ENCODE data around the gene CBFA2T2.

CBFA2T2 gene

DNA sequence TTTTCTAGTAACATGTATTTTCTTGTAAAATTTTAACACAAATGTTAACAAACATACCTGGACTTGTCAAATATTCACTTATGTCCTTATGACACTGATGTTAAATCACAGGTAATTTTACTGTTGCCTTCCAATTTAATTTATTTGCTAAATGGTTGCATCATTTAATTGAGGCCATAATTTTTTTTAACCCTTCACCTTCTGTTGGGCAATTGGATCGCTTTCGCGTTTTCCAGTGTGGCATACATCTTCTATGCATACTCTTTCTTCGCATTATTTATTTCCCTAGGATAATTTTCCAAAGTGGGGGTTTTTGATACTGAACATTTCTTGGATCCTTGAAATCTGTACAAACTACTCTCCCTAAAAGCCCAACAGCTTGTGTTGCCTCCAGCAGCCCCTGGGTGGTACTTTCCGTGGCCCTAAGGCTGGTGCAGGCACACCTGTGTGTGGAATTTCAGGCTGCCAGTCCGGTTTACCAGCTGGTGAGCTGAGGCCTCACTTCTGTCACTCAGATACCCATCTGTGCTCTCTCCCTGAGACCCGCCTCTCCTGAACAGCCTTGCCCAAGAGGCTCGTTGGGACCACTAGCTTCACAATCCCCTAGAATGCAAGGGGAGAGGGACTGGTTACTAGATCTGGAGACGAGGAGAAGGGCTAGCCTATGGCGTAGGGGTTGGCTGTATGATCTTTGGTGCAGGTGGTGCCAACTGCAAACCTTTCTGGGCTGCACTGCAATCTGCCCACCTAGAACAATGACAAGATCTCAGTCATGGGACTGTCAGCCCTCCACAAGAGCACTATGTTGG, 161.1 kb downstream of the CBFA2T2 start:
- no peak for DNase-seq (ENCODE audit: low read depth in 2 of 2)

DNA sequence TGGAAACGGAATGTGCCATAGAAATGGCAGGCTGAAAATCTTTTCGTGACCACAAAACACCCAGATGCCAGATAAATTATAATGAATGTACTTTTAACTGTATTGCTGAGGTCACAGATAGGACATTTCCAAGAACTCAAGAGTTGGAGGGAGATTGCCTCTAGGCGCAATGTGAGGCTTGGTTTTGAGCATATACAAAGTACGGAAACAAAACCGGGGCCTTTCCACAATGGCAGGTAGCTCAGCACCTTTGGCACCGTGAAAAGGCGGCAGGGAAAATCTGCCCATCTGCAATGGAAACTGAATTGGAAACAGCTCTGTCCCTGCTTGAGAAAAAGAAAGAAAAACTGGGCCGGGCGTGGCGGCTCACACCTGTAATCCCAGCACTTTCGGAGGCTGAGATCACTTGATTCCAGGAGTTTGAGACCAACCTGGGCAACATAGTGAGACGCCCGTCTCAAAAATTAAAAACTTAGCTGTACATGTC, 161.7 kb downstream of the CBFA2T2 start:
- DNase-seq (ENCODE audit: low read depth in 2 of 2), result no peak

DNA sequence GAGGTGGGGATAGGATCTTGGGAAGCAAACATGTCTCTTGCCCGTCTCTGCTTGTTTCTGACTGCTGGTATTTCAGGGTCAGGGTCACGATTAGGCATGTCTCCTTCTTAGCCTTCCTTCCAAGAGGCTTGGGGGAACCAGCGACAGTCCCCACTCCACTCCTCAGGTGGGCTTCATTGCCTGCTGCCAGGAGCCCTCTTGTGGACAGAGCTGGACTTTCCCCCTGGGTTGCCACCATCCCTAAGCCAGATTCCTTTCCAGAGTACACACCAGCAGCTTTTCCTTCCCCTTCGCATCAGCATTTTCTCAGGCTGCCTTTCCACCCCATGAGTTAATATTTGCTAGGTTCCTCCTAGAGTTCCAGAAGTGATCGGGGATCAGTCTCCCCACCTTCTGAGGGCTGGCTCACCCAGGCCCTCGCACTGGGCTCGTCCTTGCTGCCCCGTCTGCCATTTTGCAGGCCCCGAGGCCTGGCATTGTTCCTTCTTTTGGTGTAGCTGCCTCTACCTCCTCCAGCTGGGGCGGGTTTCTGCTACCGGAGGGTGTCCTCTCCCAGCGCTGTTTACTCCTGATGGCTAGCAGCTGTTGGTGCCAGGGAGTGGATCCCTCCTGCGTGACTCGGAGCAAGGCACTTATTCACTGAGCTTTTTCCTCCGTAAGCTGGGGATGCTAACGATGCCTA, 163.5 kb downstream of the CBFA2T2 start:
- no peak for DNase-seq (ENCODE audit: low read depth in 2 of 2)

DNA sequence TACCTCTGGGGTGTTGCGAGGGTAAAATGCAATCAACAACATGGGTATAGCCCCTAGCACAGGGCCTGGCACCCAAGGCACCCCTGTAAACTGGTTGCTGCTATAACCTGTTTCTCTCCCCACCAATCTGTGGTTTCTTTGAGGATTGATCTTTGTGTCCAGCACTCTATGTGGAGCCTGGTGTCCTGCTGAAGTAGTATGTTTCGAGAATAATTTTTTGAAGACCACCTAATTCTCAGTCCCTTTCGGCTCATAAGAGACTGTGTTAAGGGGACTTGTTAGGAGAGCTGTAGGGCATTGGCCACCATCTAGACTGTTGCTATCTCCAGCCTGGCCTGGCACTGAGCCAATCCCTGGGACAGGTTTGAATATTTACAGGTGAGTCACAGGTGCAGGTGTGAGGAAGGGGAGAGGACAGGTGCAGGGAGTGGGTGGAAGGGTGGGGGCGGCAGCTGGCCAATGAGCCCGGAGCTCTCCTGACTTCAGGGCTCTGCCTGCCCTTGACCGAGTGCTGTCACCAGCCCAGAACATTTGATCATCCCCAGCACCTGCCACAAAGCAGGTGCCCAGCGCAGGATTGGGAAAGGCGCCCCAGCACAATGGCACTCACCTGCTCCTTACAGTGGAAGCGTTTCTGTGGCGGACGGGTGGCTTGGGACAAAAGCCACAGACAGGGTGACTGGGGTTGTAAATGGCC, 164.2 kb downstream of the CBFA2T2 start:
- DNase-seq (ENCODE audit: low read depth in 2 of 2), result no peak

DNA sequence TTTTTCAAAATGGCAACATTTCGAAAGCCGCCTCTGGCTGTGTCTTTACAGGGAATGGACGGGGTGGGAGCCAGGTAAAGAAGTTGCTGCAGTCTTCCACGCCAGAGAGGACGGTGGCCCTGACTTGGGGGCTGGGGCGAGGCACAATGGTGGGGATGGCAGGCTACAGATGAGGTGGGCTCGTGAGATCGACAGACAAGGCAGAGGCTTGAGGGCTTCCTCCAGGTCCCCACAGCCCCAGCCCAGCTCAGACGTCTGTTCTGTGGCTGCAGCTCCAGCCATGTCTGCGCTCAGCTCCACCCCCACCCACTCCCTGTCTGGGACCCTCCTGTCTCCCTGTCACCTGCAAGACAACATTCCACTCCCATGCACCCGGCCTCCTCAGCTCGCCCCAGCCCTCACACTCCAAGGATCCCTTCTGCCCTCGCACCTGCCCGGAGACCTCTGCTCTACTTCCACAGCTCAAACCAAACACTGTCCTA, 164.8 kb downstream of the CBFA2T2 start:
- DNase-seq (ENCODE audit: low read depth in 2 of 2), result no peak

DNA sequence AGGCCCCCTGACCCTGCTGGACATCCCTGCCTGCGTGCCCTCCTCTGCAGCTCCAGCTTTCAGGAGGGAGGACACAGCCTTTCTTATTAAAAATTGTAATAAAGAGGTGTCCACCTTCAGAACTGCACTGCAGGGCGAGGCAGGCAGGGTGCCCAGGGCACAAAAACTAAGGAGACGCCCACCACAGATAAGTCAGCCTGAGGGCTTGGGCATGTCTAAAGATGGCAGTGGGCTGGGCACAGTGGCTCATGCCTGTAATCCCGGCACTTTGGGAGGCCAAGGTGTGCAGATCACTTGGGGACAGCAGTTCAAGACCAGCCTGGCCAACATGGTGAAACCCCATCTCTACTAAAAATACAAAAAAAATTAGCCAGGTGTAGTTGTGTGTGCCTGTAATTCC, 165.3 kb downstream of the CBFA2T2 start:
- DNase-seq (ENCODE audit: low read depth in 2 of 2), result no peak

DNA sequence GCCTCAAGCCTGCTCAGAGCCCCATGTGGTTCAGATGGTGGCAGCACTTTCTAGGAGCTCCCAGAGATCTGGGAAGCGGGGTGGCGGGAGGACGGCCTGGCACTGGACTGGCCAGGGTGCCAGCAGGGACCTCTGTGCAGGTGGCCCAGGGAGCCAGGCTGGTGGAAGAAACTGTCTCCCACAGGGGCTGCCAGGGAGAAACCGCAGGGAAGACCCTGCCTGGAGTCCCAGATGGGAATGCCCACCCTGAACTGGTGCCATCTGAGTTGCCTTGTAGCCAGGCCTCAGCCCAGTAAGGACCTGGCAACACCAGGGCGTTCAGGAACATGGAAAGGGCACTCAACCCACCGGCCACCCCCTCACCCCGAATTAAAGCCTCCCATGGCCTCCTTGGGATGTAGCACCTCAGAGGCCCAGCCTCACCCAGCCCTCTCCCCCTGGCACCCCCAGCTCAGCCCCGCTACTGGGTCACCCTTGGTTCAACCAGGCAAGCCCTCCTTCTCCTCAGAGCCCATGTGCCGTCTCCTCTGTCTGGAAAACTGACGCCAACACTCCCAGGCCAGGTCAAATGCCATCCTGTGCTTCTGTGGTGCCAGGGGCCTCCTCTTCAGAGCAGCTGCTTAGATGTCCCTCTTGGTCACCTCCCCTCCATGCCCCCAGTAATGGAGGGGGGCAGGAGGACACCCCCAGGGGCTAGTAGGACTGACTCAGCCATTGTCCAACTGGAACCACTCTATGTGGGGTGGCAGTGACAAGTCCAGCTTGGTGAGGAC, 166.3 kb downstream of the CBFA2T2 start:
- DNase-seq (ENCODE audit: low read depth in 2 of 2), result no peak

DNA sequence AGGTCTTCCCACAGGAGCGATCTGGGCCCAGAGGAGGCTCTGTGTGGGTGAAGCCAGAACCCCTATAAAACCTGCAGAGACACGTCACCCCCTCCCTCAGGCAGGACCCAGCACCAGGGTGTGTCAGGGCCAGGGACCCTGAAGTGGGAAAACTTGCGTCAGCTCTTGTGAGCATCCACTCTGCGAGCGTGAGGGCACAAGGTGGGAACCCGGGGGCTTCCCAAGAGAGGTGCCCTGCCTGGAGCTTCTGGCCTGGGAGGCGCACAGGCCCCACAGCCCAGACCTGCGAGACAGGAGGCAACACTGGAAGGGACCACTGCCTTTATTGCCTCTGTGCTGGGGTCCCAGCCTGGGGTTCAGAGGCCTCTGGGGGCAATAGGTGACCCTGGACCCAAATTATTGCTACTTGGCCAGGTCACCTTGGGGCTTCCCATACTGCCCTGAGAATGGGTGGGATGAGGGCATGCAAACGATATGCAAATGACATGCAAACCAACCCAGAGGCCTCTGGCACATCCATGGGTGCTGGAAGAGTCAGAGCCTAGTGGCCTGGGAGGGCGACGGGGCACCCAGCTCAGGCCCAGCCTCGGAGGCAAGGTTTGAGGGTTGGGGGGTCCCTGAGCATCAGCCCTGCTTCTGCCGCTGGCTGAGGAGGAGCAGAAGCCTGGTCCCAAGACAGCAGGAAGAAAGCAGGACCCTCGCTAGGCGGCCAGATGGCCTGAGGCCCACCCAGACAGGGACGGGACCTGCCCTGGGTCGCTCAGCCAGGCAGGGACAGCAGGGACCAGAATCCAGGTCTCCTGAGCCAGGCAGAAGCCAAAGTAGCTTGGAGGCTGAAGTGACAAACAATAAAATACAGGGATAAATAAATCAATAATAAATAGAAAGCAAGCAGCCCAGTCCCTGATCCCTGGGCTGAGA, 167.1 kb downstream of the CBFA2T2 start:
- no peak for DNase-seq (ENCODE audit: low read depth in 2 of 2)

DNA sequence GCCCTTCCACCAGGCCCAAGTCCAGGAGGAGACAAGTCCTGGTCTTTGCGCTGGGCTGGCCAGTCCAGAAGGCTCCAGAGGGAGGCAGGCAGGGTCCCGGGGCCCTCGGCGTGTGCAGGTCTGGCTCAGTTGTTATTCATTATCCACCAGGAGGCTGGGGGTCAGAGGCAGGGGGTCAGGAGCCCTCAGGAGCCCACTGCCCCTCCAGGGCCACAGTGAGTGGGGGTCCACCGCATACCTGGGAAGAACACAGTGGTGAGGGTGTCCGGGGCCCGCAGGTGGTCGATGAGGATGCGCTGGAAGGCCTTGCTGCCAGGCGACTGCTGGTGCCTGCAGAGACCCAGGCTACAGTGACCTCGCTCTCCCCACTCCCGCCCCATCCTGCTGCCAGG, 167.8 kb downstream of the CBFA2T2 start:
- DNase-seq (ENCODE audit: low read depth in 2 of 2), result no peak

DNA sequence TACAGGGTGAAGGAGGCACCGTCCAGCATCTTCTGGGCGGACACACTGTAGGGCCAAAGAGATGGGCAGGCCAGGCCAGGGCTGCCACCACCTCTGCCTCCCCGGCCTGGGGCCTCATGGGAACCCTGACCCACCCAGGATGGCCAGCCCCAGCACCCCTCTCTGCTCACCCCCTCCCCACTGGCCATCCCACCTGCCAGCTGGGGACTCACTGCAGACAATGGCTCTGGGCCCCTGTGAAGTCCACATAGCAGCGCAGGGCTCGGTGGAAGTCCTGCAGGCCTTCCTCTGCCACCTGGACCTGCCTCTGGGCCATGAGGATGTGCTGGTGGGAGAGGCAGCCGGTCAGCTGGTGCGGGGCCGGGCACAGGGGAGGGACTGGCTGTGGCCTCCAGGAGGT, 168.6 kb downstream of the CBFA2T2 start:
- no peak for DNase-seq (ENCODE audit: low read depth in 2 of 2)

DNA sequence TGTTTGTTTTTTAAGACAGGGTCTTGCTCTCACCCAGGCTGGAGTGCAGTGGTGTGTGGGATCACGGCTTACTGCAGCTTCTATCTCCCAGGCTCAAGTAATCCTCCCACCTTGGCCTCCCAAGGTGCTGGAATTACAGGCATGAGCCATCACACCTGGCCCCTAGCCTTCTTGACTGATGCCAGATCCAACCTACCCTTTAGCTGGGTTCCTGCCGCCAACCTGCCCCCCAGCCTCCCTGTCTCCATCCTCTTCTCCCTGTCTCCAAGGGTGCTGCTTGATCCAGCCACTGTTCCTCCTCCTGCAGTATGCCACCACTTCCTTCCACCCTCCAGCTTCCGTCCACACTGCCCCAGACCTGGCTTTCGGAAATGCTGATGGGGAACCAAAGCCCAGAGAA, 169.0 kb downstream of the CBFA2T2 start:
- no peak for DNase-seq (ENCODE audit: low read depth in 2 of 2)

DNA sequence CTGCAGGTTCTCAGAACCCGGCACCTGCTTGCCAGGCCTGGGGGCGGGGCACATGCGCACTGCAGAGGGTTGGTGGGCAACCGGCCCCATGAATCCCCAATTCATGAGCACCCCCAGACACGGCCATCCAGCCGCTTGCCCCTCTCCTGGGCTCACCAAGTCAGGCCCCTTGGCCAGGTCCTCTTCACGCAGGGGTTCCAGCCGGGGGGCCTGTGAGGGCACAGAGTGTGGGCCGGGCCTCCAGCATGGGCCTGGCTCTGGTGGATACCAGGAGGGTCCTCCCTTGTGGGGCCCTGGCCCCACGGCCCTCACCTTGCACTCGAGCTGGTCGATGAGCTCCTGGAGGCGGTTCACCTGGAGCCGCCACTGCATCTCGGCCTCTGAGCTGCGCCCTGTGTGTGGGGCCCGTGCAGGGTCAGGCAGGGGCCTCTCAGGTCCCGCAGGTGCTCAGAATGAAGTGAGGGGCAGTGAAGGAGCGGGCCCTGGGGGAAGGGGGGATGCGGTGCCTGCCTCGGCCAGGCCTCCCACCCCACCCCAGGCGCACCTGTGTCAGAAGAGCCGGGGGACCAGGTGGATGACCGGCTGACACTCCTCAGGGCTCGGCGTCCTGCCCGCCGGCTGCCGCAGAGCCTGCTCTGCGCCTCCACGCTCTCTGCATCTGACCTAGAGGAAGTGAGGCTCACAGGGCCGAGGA, 169.6 kb downstream of the CBFA2T2 start:
- DNase-seq (ENCODE audit: low read depth in 2 of 2), result no peak

DNA sequence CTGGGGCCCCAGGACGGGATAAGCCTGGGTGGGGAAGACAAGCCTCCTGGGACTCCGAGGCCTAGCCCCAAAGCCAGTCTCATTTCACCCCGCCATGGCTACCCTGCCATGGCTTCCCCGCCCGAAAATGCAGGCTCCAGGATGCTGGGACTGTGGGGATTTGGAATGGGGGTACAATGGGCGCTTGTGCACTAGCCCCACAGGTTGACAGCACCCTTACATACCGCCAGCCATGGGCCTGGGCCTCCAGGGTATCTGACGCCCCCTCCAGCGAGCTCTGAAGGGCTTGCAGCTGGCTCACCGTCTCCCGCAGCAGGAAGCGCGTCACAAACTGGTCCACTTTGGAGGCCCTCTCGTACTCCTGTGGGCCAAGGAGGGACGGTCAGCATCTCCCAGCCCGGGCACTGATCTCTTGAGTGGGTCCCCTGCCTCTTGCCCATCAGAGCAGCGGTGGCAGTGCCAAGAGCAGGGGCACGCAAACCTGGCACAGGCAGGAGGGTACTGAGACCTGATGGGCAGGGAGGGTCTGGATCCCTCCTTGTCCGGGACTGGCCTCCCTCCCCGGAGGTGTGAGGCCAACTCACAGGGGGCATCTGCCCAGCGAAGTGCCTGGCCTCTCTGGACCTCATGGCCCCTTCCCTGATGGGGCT, 170.3 kb downstream of the CBFA2T2 start:
- DNase-seq (ENCODE audit: low read depth in 2 of 2), result no peak

DNA sequence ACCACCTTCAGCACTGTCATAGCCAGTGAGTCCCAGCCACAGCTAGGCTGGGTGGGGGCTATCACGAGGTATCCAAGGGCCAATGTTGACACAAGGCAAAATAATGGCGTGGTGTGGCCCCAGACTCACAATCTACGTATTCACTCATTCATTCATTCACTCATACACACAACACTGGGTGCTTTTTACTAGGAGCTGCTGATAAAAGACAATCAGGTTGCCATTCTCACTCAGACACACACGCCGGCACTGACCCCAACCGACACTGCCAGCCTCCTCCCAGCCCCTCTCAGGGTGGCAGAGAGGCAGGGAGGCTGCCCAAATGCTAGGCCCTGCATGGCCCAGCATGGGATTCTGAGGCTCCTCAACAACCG, 170.8 kb downstream of the CBFA2T2 start:
- DNase-seq (ENCODE audit: low read depth in 2 of 2), result no peak

DNA sequence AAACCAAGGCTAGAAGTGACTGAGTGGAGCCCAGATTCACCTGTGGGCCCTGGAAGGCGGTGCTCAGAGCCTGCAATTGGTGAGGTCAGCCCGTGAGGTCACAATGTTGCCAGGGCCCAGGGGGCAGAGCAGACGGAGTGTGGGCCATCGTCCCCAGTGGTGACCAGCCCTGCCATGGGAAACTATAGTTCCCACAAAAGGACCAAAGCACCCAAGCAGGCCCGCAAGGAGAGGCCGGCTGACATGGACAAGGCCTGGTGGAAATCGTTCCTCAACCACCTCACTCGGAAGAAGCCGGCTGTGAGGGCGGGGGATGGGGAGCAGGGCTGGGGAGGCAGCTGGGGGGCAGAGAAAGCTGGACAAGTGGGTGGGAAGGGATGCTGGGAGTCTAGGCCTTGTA, 172.3 kb downstream of the CBFA2T2 start, which contains the start of gene C20orf144:
Gene C20orf144 (plus strand): TSS at position 156 of the 400 bp plus-strand sequence. CDS start 19 bp downstream, at position 175.
- no peak for DNase-seq (ENCODE audit: low read depth in 2 of 2)

DNA sequence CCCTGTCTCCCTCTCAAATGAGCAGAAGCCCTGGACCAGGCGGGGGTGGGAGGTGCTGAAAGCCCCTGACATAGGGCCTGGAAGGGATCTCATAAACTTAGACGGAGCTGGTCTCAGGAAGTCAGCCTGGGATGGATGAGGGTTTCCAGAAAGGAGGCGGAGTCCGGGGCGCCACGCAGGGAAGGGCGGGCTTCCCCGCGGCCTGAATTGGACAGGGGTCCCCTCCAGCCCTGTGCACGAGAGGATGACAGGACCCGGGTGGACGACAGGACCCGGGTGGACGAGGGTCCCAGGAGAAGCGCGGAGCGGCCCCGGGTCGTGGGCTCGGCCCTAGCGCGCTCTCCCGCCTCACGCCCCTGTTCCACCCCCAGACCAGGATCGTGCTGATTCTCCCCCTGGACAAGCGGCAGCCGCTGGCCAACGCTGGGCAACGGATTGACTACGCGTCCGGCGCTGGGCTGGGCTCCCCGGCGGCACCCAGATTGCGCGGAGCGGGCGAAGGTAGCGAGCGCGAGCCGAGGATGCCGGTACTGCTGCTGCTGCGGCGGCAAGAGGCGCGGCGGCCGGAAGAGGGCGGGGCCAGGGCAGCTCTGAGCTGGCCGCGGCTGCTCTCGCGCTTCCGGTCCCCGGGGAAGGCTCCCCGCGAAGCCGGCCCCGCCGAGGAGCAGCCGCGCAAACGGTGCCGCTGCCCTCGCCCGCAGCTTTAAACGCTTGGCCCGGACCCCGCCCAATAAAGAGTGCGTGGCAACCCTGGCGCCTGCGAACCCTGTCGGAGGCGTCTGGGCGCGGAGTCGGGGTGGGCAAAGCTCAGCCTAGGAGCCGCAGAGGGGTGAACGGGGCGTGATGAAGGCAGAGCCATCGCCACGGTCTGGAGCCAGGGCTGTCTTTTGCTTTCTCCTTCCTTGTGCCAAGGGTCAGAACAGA, 173.5 kb downstream of the CBFA2T2 start:
- DNase-seq (ENCODE audit: low read depth in 2 of 2), result peak; percentile 78 to 84

DNA sequence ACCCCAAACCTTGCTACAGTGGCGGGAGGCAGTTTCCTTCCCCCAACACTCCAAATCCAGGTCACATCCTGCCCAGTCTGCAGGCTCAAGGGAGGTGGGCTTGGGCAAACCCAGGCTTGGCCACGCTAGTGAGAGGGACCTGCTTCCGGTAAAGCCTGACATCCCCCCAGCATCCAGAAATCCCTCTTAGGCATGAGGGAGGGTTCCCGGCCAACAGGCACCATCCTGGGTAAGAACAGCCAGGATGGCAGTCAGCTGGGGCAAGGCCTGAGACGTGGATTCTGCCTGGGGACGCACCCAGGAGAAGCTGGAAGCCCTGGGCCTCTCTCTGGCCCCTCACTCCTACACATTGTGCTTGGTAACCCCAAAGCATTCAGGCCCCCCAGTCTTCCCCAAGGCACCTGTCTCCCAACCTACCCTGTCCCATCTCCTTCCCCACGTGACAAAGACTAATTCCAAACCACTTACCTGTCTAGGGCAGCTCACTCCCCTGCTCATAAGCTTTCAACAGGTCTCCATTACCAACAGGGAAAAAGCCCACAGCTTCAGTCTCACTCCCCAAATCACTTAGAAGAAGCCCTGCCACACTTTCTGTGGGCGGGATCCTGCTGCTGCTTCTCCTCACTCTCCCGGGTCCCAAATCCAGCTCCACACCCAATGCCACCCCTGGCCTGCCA, 174.3 kb downstream of the CBFA2T2 start:
- DNase-seq (ENCODE audit: low read depth in 2 of 2), result no peak

DNA sequence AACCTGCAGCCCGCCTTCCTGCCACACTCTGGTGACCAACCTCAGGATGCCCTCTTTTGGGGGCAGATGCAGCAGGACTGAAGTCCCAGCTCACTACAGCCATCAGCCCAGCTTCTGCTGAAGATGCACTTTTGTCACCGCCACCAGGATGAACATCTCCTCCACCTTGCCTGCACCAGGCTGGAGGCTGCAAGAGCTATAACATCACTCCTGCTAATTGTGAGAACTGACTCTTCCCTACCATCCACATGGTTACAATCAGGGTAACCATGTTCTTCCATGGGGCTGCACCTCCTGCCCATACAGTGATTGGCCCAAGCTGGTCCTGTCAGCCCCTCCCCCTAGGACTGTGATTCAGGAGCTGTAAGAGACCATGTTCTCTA, 174.9 kb downstream of the CBFA2T2 start:
- DNase-seq (ENCODE audit: low read depth in 2 of 2), result no peak
